HEK293 (cell line): Measurements from ENCODE around the gene NFE2L2.

Source experiments
- CTCF ChIA-PET: fragments of 350-600 bp; formaldehyde crosslinking; extraction: SDS; loops from one replicate; lab custom pipeline; 2021; ENCODE audit warnings: antibody characterized with exemption; lab: Yijun Ruan, JAX
- POLR2A ChIA-PET: fragments of 300-600 bp; formaldehyde crosslinking; extraction: SDS; loops from one replicate; lab custom pipeline; 2020; ENCODE audit warnings: antibody characterized with exemption, inconsistent platforms; lab: Yijun Ruan, JAX
- H3K27ac ChIP-seq: fragments of 200-500 bp; sonication (Bioruptor generic); 2 replicates; pipeline ENCODE4 v1.5.1; 2014; ENCODE audit warnings: low read depth, low read length, control low read depth, inconsistent platforms; ENCODE audit errors: extremely low read depth
- H3K36me3 ChIP-seq, 2 experiments: fragments of 200-500 bp in 1 of 2; sonication (Bioruptor generic) in 1 of 2; 1 replicate in 1 of 2; 2 replicates in 1 of 2; pipeline ENCODE4 v1.5.1; 2014 to 2017; ENCODE audit warnings: inconsistent platforms in 2 of 2, low read length in 2 of 2; ENCODE audit not compliant: control insufficient read depth in 2 of 2, insufficient read depth in 1 of 2
- H3K4me1 ChIP-seq: fragments of 200-500 bp; sonication (Bioruptor generic); 2 replicates; pipeline ENCODE4 v1.5.1; 2014; ENCODE audit warnings: mild to moderate bottlenecking, low read length, inconsistent platforms; ENCODE audit not compliant: control insufficient read depth, insufficient read depth
- H3K4me3 ChIP-seq: 2 replicates; pipeline ENCODE4 v1.5.1; 2011; ENCODE audit warnings: low read depth, mild to moderate bottlenecking, control low read depth, low read length, moderate library complexity
- H3K9me3 ChIP-seq: fragments of 200-500 bp; sonication (Bioruptor generic); 2 replicates; pipeline ENCODE4 v1.5.1; 2014; ENCODE audit warnings: low read depth, low read length, inconsistent platforms; ENCODE audit not compliant: control insufficient read depth, insufficient read depth
- ZBTB1 ChIP-seq: fragments of 450-650 bp; formaldehyde crosslinking; IDR thresholded peaks from 2 replicates; pipeline ENCODE4 v1.5.1; 2016; ENCODE audit warnings: missing biosample characterization, missing genetic modification characterization
- ZEB2 ChIP-seq: fragments of 450-650 bp; formaldehyde crosslinking; IDR thresholded peaks from 2 replicates; pipeline ENCODE4 v1.5.1; 2016; ENCODE audit warnings: missing biosample characterization, missing genetic modification characterization
- ZIC2 ChIP-seq: fragments of 450-650 bp; formaldehyde crosslinking; IDR thresholded peaks from 2 replicates; pipeline ENCODE4 v1.5.1; 2016; ENCODE audit warnings: missing biosample characterization, missing genetic modification characterization
- ZNF2 ChIP-seq: fragments of 450-650 bp; formaldehyde crosslinking; IDR thresholded peaks from 2 replicates; pipeline ENCODE4 v1.5.1; 2016; ENCODE audit warnings: missing biosample characterization, missing genetic modification characterization
- ZNF214 ChIP-seq: fragments of 450-650 bp; formaldehyde crosslinking; IDR thresholded peaks from 2 replicates; pipeline ENCODE4 v1.5.1; 2017; ENCODE audit warnings: missing biosample characterization, mild to moderate bottlenecking, missing genetic modification characterization, borderline replicate concordance
- ZNF292 ChIP-seq: fragments of 450-650 bp; formaldehyde crosslinking; IDR thresholded peaks from 2 replicates; pipeline ENCODE4 v1.5.1; 2016; ENCODE audit warnings: low read depth, missing biosample characterization, missing genetic modification characterization, borderline replicate concordance
- ZNF302 ChIP-seq: fragments of 450-650 bp; formaldehyde crosslinking; IDR thresholded peaks from 2 replicates; pipeline ENCODE4 v1.5.1; 2016; ENCODE audit warnings: missing biosample characterization, missing genetic modification characterization, low read depth
- ZNF335 ChIP-seq: fragments of 450-650 bp; formaldehyde crosslinking; conservative IDR thresholded peaks from 2 replicates; pipeline ENCODE4 v1.5.1; 2016; ENCODE audit warnings: missing biosample characterization, missing genetic modification characterization
- ZNF548 ChIP-seq: fragments of 450-650 bp; formaldehyde crosslinking; IDR thresholded peaks from 2 replicates; pipeline ENCODE4 v1.5.1; 2016; ENCODE audit warnings: missing biosample characterization, missing genetic modification characterization
- ZNF660 ChIP-seq: fragments of 450-650 bp; IDR thresholded peaks from 2 replicates; pipeline ENCODE4 v1.5.1; 2018; ENCODE audit warnings: missing biosample characterization, mild to moderate bottlenecking, missing genetic modification characterization
- ZNF707 ChIP-seq: fragments of 450-650 bp; formaldehyde crosslinking; IDR thresholded peaks from 2 replicates; pipeline ENCODE4 v1.5.1; 2016; ENCODE audit warnings: missing biosample characterization, missing genetic modification characterization
- ZNF747 ChIP-seq: fragments of 450-650 bp; formaldehyde crosslinking; IDR thresholded peaks from 2 replicates; pipeline ENCODE4 v1.5.1; 2016; ENCODE audit warnings: missing biosample characterization, missing genetic modification characterization
- ZSCAN16 ChIP-seq: fragments of 450-650 bp; formaldehyde crosslinking; IDR thresholded peaks from 2 replicates; pipeline ENCODE4 v1.5.1; 2016; ENCODE audit warnings: missing biosample characterization, missing genetic modification characterization
- TF ChIP-seq, protein P1 (sequence below): fragments of 450-650 bp; formaldehyde crosslinking; IDR thresholded peaks from 2 replicates; pipeline ENCODE4 v1.5.1; 2016; ENCODE audit warnings: missing biosample characterization, missing genetic modification characterization
- TF ChIP-seq, protein P2 (sequence below): fragments of 450-650 bp; formaldehyde crosslinking; IDR thresholded peaks from 2 replicates; pipeline ENCODE4 v1.5.0; 2017; ENCODE audit warnings: missing biosample characterization, missing genetic modification characterization, borderline replicate concordance
- TF ChIP-seq, protein P3 (sequence below): fragments of 450-650 bp; formaldehyde crosslinking; IDR thresholded peaks from 2 replicates; pipeline ENCODE4 v1.5.1; 2016; ENCODE audit warnings: missing biosample characterization, missing genetic modification characterization, low read depth
- TF ChIP-seq, protein P4 (sequence below): fragments of 450-650 bp; formaldehyde crosslinking; IDR thresholded peaks from 2 replicates; pipeline ENCODE4 v1.5.1; 2016; ENCODE audit warnings: missing biosample characterization, missing genetic modification characterization
- TF ChIP-seq, protein P5 (sequence below): fragments of 450-650 bp; formaldehyde crosslinking; IDR thresholded peaks from 2 replicates; pipeline ENCODE4 v1.5.1; 2017; ENCODE audit warnings: missing biosample characterization, missing genetic modification characterization
- TF ChIP-seq, protein P6 (sequence below): fragments of 450-650 bp; formaldehyde crosslinking; optimal IDR thresholded peaks from 2 replicates; pipeline ENCODE3; 2016; ENCODE audit warnings: missing biosample characterization, mild to moderate bottlenecking, missing genetic modification characterization
- TF ChIP-seq, protein P7 (sequence below): fragments of 450-650 bp; IDR thresholded peaks from 2 replicates; pipeline ENCODE4 v1.5.1; 2018; ENCODE audit warnings: missing biosample characterization, missing genetic modification characterization
- TF ChIP-seq, protein P8 (sequence below): fragments of 450-650 bp; formaldehyde crosslinking; IDR thresholded peaks from 2 replicates; pipeline ENCODE4 v1.5.1; 2016; ENCODE audit warnings: missing biosample characterization, missing genetic modification characterization

NFE2L2 gene

DNA sequence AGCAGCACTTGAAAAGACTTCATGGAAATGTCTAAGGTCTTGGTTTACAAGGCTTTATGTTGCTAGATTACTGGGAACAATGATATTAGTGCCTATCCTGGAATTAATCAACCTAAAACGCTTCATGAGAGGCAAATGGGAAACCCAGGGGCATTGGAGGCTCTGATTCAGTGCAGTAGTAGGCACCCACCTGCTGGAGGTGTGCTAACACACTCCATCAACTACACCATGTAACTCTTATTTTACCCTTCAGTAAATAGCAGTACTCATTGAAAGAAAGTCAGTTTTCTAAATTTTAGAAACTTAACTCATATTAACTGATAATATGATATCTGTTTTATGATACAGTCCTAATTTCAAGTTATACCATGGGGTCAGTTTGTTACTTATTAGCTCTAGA is 69.3 kb downstream of the NFE2L2 start:
- no peak overlapping the region for H3K27ac ChIP-seq
- H3K9me3 ChIP-seq = no peaks in the 10 kb centered on the region
- ChIA-PET CTCF (interaction anchor here (0.6 to 1.5 kb wide), 3 partner anchors 9 to 516 kb away, joined by 3 to 4 read pairs (median 3); no protein-coding TSS in a partner anchor), POLR2A (interaction anchor here (0.6 kb wide), 1 partner anchor 30 kb away, joined by 3 read pairs; no protein-coding TSS in a partner anchor)
- H3K4me1 ChIP-seq = no peaks in the 10 kb centered on the region
- no peak overlapping the region for H3K4me3 ChIP-seq
- TF ChIP-seq, protein P1, sequence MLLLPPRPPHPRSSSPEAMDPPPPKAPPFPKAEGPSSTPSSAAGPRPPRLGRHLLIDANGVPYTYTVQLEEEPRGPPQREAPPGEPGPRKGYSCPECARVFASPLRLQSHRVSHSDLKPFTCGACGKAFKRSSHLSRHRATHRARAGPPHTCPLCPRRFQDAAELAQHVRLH = no peak
- TF ChIP-seq ZNF660 (tag by site-specific recombination) (no peak), ZBTB1 (no peak), ZIC2 (no peak), ZSCAN16 (tag by site-specific recombination) (no peak), ZNF302 (tag by site-specific recombination) (no peak), ZNF2 (tag by site-specific recombination) (no peak)
- TF ChIP-seq, protein P2, sequence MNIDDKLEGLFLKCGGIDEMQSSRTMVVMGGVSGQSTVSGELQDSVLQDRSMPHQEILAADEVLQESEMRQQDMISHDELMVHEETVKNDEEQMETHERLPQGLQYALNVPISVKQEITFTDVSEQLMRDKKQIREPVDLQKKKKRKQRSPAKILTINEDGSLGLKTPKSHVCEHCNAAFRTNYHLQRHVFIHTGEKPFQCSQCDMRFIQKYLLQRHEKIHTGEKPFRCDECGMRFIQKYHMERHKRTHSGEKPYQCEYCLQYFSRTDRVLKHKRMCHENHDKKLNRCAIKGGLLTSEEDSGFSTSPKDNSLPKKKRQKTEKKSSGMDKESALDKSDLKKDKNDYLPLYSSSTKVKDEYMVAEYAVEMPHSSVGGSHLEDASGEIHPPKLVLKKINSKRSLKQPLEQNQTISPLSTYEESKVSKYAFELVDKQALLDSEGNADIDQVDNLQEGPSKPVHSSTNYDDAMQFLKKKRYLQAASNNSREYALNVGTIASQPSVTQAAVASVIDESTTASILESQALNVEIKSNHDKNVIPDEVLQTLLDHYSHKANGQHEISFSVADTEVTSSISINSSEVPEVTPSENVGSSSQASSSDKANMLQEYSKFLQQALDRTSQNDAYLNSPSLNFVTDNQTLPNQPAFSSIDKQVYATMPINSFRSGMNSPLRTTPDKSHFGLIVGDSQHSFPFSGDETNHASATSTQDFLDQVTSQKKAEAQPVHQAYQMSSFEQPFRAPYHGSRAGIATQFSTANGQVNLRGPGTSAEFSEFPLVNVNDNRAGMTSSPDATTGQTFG (tag by site-specific recombination) = no peak
- TF ChIP-seq, protein P3, sequence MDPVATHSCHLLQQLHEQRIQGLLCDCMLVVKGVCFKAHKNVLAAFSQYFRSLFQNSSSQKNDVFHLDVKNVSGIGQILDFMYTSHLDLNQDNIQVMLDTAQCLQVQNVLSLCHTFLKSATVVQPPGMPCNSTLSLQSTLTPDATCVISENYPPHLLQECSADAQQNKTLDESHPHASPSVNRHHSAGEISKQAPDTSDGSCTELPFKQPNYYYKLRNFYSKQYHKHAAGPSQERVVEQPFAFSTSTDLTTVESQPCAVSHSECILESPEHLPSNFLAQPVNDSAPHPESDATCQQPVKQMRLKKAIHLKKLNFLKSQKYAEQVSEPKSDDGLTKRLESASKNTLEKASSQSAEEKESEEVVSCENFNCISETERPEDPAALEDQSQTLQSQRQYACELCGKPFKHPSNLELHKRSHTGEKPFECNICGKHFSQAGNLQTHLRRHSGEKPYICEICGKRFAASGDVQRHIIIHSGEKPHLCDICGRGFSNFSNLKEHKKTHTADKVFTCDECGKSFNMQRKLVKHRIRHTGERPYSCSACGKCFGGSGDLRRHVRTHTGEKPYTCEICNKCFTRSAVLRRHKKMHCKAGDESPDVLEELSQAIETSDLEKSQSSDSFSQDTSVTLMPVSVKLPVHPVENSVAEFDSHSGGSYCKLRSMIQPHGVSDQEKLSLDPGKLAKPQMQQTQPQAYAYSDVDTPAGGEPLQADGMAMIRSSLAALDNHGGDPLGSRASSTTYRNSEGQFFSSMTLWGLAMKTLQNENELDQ (tag by site-specific recombination) = no peak
- TF ChIP-seq, protein P4, sequence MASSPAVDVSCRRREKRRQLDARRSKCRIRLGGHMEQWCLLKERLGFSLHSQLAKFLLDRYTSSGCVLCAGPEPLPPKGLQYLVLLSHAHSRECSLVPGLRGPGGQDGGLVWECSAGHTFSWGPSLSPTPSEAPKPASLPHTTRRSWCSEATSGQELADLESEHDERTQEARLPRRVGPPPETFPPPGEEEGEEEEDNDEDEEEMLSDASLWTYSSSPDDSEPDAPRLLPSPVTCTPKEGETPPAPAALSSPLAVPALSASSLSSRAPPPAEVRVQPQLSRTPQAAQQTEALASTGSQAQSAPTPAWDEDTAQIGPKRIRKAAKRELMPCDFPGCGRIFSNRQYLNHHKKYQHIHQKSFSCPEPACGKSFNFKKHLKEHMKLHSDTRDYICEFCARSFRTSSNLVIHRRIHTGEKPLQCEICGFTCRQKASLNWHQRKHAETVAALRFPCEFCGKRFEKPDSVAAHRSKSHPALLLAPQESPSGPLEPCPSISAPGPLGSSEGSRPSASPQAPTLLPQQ (tag by site-specific recombination) = no peak
- TF ChIP-seq, protein P5, sequence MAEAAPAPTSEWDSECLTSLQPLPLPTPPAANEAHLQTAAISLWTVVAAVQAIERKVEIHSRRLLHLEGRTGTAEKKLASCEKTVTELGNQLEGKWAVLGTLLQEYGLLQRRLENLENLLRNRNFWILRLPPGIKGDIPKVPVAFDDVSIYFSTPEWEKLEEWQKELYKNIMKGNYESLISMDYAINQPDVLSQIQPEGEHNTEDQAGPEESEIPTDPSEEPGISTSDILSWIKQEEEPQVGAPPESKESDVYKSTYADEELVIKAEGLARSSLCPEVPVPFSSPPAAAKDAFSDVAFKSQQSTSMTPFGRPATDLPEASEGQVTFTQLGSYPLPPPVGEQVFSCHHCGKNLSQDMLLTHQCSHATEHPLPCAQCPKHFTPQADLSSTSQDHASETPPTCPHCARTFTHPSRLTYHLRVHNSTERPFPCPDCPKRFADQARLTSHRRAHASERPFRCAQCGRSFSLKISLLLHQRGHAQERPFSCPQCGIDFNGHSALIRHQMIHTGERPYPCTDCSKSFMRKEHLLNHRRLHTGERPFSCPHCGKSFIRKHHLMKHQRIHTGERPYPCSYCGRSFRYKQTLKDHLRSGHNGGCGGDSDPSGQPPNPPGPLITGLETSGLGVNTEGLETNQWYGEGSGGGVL = no peak
- TF ChIP-seq, protein P6, sequence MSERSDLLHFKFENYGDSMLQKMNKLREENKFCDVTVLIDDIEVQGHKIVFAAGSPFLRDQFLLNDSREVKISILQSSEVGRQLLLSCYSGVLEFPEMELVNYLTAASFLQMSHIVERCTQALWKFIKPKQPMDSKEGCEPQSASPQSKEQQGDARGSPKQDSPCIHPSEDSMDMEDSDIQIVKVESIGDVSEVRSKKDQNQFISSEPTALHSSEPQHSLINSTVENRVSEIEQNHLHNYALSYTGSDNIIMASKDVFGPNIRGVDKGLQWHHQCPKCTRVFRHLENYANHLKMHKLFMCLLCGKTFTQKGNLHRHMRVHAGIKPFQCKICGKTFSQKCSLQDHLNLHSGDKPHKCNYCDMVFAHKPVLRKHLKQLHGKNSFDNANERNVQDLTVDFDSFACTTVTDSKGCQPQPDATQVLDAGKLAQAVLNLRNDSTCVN (tag by site-specific recombination) = no peak
- no peaks in the 10 kb centered on the region for H3K36me3 ChIP-seq

DNA sequence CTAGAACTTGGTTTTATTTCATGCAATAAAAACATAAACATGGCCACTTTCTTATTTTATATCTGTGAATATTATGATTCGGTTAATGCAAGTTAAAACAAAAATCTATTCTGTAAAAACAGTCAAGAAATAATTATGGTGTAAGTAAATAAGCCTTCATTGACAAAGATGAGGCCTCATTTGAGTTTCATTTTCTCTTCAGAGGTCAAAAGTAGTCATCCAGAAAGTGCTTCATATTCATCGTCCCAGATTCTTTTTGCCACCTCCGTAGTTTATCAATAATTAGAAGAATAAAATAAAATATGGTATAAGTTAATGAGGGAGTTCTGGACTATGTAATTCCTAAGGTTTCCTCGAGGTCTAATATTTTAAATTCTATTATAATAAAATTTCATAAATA is 71.3 kb downstream of the NFE2L2 start:
- no peak overlapping the region for H3K4me3 ChIP-seq
- POLR2A ChIA-PET = no interaction called here
- H3K9me3 ChIP-seq = no peaks in the 10 kb centered on the region
- no peak overlapping the region for H3K27ac ChIP-seq
- H3K4me1 ChIP-seq = no peaks in the 10 kb centered on the region
- no peaks in the 10 kb centered on the region for H3K36me3 ChIP-seq
- CTCF ChIA-PET = no interaction called here
- TF ChIP-seq ZNF214 (tag by site-specific recombination) = no peak
- no peak for TF ChIP-seq ZNF335 (tag by site-specific recombination)
- TF ChIP-seq ZNF548 (tag by site-specific recombination) = no peak
- no peak for TF ChIP-seq ZEB2
- no peak for TF ChIP-seq ZNF707 (tag by site-specific recombination)
- TF ChIP-seq, protein P7, sequence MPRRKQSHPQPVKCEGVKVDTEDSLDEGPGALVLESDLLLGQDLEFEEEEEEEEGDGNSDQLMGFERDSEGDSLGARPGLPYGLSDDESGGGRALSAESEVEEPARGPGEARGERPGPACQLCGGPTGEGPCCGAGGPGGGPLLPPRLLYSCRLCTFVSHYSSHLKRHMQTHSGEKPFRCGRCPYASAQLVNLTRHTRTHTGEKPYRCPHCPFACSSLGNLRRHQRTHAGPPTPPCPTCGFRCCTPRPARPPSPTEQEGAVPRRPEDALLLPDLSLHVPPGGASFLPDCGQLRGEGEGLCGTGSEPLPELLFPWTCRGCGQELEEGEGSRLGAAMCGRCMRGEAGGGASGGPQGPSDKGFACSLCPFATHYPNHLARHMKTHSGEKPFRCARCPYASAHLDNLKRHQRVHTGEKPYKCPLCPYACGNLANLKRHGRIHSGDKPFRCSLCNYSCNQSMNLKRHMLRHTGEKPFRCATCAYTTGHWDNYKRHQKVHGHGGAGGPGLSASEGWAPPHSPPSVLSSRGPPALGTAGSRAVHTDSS (tag by site-specific recombination) = no peak
- no peak for TF ChIP-seq ZNF747 (tag by site-specific recombination)
- TF ChIP-seq, protein P8, sequence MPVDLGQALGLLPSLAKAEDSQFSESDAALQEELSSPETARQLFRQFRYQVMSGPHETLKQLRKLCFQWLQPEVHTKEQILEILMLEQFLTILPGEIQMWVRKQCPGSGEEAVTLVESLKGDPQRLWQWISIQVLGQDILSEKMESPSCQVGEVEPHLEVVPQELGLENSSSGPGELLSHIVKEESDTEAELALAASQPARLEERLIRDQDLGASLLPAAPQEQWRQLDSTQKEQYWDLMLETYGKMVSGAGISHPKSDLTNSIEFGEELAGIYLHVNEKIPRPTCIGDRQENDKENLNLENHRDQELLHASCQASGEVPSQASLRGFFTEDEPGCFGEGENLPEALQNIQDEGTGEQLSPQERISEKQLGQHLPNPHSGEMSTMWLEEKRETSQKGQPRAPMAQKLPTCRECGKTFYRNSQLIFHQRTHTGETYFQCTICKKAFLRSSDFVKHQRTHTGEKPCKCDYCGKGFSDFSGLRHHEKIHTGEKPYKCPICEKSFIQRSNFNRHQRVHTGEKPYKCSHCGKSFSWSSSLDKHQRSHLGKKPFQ (tag by site-specific recombination) = no peak
- TF ChIP-seq ZNF292 (tag by site-specific recombination) = no peak
